Panc1 (cell line): ENCODE measurements around the gene TIGD6. TPM values are rescaled to one million over a fixed set of nuclear protein-coding genes. Genes with fewer than 3 reads are reported as not detected.
A peak's percentile ranks its signal among the peaks of the same experiment; 100 is the strongest.

Source experiments
- ATAC-seq: fragments of 200-7000 bp; cut with Tn5 transposase; 2 replicates; pipeline ENCODE4 v1.9.1; 2020; ENCODE audit warnings: mild to moderate bottlenecking, moderate library complexity
- BruUV-seq: library from RNA; stranded (reverse); fragments of 400-500 nt; replicated peaks from 2 replicates; lab custom pipeline; 2021; lab: Mats Ljungman, UMichigan
- CTCF ChIA-PET: fragments of 300-600 bp; sonication (Branson Sonifier 250); formaldehyde crosslinking; loops from one replicate; lab custom pipeline; 2022; ENCODE audit warnings: antibody characterized with exemption; lab: Charles Lee
- POLR2A ChIA-PET: fragments of 300-600 bp; sonication (Branson Sonifier 250); formaldehyde crosslinking; loops from one replicate; lab custom pipeline; 2022; ENCODE audit warnings: antibody characterized with exemption; lab: Charles Lee
- DNase-seq: peaks from one replicate; pipeline ENCODE4 v3.0.0-alpha.2; 2010; ENCODE audit warnings: low read depth, low spot score
- H3K27ac ChIP-seq: 2 replicates; pipeline ENCODE4 v1.5.1; 2011; ENCODE audit warnings: mild to moderate bottlenecking, low read length, inconsistent platforms
- H3K27me3 ChIP-seq: fragments of 200-500 bp; sonication (Bioruptor generic); 2 replicates; pipeline ENCODE4 v1.6.0; 2014; ENCODE audit warnings: low read length, inconsistent platforms; ENCODE audit not compliant: control insufficient read depth, insufficient read depth
- H3K36me3 ChIP-seq: fragments of 200-500 bp; sonication (Bioruptor generic); 2 replicates; pipeline ENCODE4 v1.5.1; 2014; ENCODE audit warnings: inconsistent platforms, mild to moderate bottlenecking, low read length, moderate library complexity; ENCODE audit not compliant: control insufficient read depth, insufficient read depth
- H3K4me1 ChIP-seq: 2 replicates; pipeline ENCODE4 v1.5.1; 2011; ENCODE audit warnings: inconsistent platforms, mild to moderate bottlenecking, low read length, moderate library complexity; ENCODE audit not compliant: control insufficient read depth, insufficient read depth
- H3K4me3 ChIP-seq, 2 experiments: 2 replicates each; pipeline ENCODE4 v1.5.1; 2011 to 2012; ENCODE audit warnings: low read depth in 2 of 2, low read length in 2 of 2, mild to moderate bottlenecking in 2 of 2, inconsistent platforms in 1 of 2, moderate library complexity in 1 of 2
- H3K9me3 ChIP-seq: fragments of 200-500 bp; sonication (Bioruptor generic); 2 replicates; pipeline ENCODE4 v1.5.1; 2014; ENCODE audit warnings: low read depth, mild to moderate bottlenecking, inconsistent platforms, low read length, moderate library complexity; ENCODE audit not compliant: control insufficient read depth, insufficient read depth
- POLR2AphosphoS5 ChIP-seq: IDR thresholded peaks from 2 replicates; pipeline ENCODE4 v1.6.1; 2012; ENCODE audit warnings: mild to moderate bottlenecking, low read depth, low read length, moderate library complexity
- SIN3A ChIP-seq: IDR thresholded peaks from 2 replicates; pipeline ENCODE4 v1.6.1; 2012; ENCODE audit warnings: low read depth, mild to moderate bottlenecking, low read length, moderate library complexity, borderline replicate concordance; ENCODE audit not compliant: insufficient read depth
- TCF7L2 ChIP-seq: IDR thresholded peaks from 2 replicates; pipeline ENCODE4 v1.6.1; 2011; ENCODE audit warnings: mild to moderate bottlenecking, low read depth, low read length, inconsistent platforms
- in situ Hi-C: cut with HindIII; loops from 2 replicates; pipeline ENCODE4 v1.10.0; 2016; ENCODE audit warnings: low sequenced_read_pairs, low pct_unique_long_range_greater_than_20kb
- intact Hi-C: fragments of 100-400 bp; cut with micrococcal nuclease; formaldehyde crosslinking; loops from one replicate; pipeline ENCODE4 v1.10.0; 2022; ENCODE audit not compliant: unreplicated experiment
- total RNA-seq: library from RNA; stranded (reverse); gene quantifications from one replicate; pipeline ENCODE4 v1.2.1, GENCODE V29; 2021; ENCODE audit not compliant: unreplicated experiment
- TF ChIP-seq, protein P1 (sequence below), 2 experiments: IDR thresholded peaks; 2 replicates each; pipeline ENCODE4 v1.6.1; 2011 to 2012; ENCODE audit warnings: low read depth in 2 of 2, control low read depth in 1 of 2, low read length in 1 of 2, mild to moderate bottlenecking in 1 of 2, moderate library complexity in 1 of 2; ENCODE audit not compliant: insufficient read depth in 1 of 2
- TF ChIP-seq, protein P2 (sequence below): fragments of 450-650 bp; IDR thresholded peaks from 2 replicates; pipeline ENCODE4 v1.5.1; 2017; ENCODE audit warnings: mild to moderate bottlenecking

Gene TIGD6
- total RNA-seq, 1 experiment from 2014 or later: 7.1 TPM

DNA sequence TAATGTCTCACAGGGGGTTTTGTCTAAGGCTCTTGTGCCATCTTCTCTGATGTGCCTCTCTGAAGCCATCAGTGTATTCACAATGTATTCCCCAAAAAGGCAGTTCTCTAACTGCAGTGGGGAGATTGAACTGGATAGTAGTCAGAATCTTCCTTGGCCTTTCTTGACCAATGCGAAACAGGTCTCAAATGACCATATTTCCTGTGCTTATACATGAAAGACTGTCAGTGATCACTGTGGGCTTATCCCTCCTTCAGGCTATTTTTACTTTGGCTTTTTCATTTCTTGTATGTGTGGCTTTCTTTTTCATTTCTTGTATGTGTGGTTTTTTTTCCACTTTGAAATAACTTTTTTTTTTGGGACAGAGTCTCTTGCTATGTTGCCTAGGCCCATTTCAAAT lies 19.8 kb upstream of the TIGD6 start:
- CTCF ChIA-PET: interaction anchor here (0.6 kb wide), 1 partner anchor 18 kb away, joined by 6 read pairs; no protein-coding TSS in a partner anchor
- in situ Hi-C loops: no loop called here
- no TSS peak for BruUV-seq

DNA sequence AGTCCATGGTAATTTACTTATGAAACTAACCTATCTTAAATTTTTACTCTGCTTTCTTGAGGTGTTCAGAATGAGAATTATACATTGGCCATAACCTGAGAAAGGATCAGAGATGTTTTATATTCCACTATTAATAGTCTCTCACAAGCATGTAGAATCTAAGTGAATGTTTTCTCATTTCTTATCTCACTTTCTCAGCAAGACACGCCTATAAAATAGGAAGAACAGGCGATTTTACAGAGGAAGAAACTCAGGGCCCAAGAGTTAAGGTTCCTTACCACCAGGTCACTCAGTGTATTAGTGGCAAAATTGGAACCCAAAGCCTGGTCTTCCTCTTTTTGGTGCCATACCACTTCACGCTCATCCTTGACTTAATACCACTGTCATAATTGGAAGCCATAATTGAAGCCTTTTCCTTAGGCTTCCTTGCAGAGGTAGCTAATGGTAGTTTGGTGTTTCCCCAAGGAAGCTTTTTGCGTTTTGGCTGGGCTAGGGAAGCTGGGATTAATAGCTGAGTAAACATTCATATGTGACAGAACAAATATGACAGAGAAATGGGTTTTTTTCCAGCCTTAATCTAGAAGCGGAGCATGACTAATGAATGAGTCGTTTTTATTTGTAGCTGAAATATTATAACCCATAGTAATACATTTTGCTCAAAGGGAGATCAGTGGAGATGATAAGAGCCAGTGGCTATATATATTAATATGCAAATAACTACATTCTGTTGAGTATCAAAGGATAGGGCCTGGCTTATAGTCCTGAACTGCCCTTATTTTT lies 17.0 kb upstream of the TIGD6 start:
- intact Hi-C loops: no loop called here
- DNase-seq: peak; percentile 36
- peak; percentile 57 for ATAC-seq
- no TSS peak for BruUV-seq
- Histone ChIP-seq H3K27me3 (no peaks in the 10 kb centered on the region), H3K4me3 (no peak overlapping the region), H3K4me1 (peaks cover 15% of the 10 kb centered on the region), H3K27ac (no peak overlapping the region), H3K9me3 (peaks cover 20% of the 10 kb centered on the region), H3K36me3 (peaks cover 69% of the 10 kb centered on the region)
- TF ChIP-seq SIN3A (no peak), POLR2AphosphoS5 (no peak), TCF7L2 (no peak)
- TF ChIP-seq, protein P1, sequence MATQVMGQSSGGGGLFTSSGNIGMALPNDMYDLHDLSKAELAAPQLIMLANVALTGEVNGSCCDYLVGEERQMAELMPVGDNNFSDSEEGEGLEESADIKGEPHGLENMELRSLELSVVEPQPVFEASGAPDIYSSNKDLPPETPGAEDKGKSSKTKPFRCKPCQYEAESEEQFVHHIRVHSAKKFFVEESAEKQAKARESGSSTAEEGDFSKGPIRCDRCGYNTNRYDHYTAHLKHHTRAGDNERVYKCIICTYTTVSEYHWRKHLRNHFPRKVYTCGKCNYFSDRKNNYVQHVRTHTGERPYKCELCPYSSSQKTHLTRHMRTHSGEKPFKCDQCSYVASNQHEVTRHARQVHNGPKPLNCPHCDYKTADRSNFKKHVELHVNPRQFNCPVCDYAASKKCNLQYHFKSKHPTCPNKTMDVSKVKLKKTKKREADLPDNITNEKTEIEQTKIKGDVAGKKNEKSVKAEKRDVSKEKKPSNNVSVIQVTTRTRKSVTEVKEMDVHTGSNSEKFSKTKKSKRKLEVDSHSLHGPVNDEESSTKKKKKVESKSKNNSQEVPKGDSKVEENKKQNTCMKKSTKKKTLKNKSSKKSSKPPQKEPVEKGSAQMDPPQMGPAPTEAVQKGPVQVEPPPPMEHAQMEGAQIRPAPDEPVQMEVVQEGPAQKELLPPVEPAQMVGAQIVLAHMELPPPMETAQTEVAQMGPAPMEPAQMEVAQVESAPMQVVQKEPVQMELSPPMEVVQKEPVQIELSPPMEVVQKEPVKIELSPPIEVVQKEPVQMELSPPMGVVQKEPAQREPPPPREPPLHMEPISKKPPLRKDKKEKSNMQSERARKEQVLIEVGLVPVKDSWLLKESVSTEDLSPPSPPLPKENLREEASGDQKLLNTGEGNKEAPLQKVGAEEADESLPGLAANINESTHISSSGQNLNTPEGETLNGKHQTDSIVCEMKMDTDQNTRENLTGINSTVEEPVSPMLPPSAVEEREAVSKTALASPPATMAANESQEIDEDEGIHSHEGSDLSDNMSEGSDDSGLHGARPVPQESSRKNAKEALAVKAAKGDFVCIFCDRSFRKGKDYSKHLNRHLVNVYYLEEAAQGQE (IDR thresholded peaks at IDR 0.05; ENCODE audit: insufficient read depth in 1 of 2, low read depth in 2 of 2, low read length in 1 of 2): no peak
- TF ChIP-seq, protein P2, sequence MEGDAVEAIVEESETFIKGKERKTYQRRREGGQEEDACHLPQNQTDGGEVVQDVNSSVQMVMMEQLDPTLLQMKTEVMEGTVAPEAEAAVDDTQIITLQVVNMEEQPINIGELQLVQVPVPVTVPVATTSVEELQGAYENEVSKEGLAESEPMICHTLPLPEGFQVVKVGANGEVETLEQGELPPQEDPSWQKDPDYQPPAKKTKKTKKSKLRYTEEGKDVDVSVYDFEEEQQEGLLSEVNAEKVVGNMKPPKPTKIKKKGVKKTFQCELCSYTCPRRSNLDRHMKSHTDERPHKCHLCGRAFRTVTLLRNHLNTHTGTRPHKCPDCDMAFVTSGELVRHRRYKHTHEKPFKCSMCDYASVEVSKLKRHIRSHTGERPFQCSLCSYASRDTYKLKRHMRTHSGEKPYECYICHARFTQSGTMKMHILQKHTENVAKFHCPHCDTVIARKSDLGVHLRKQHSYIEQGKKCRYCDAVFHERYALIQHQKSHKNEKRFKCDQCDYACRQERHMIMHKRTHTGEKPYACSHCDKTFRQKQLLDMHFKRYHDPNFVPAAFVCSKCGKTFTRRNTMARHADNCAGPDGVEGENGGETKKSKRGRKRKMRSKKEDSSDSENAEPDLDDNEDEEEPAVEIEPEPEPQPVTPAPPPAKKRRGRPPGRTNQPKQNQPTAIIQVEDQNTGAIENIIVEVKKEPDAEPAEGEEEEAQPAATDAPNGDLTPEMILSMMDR: no peak
- POLR2A ChIA-PET: interaction anchor here (0.6 kb wide), 1 partner anchor 81 kb away, joined by 5 read pairs; no protein-coding TSS in a partner anchor
- in situ Hi-C loops: no loop called here
- CTCF ChIA-PET: no interaction called here

More for the DNA sequence above, 19.8 kb upstream of the TIGD6 start:
- POLR2A ChIA-PET: interaction anchor here (0.5 to 1.0 kb wide), 3 partner anchors 9 to 96 kb away, joined by 3 to 12 read pairs (median 10); no protein-coding TSS in a partner anchor
- no peak overlapping the region for H3K27ac ChIP-seq
- H3K9me3 ChIP-seq: peaks cover 6% of the 10 kb centered on the region
- DNase-seq: no peak
- peaks cover 63% of the 10 kb centered on the region for H3K36me3 ChIP-seq
- H3K4me3 ChIP-seq: no peak overlapping the region
- TF ChIP-seq, protein P2: no peak
- TF ChIP-seq, protein P1 (IDR thresholded peaks at IDR 0.05; ENCODE audit: insufficient read depth in 1 of 2, low read depth in 2 of 2, low read length in 1 of 2): no peak
- no peak for TF ChIP-seq TCF7L2
- no peak for TF ChIP-seq POLR2AphosphoS5
- no peak for TF ChIP-seq SIN3A
- peaks cover 17% of the 10 kb centered on the region for H3K4me1 ChIP-seq
- no peak for ATAC-seq
- intact Hi-C loops: no loop called here
- H3K27me3 ChIP-seq: no peaks in the 10 kb centered on the region
